Chondrocyte (in vitro differentiated cells): ENCODE measurements around the gene CFAP46. TPM values are rescaled to one million over a fixed set of nuclear protein-coding genes. Genes with fewer than 3 reads are reported as not detected.

ENCODE experiments used
- DNase-seq: peaks from one replicate; pipeline ENCODE4 v3.0.0; 2021; ENCODE audit warnings: mixed read lengths, low spot score
- H3K27ac Mint-ChIP-seq: one replicate; pipeline ENCODE4 v1.8.0; 2021; ENCODE audit warnings: mild to moderate bottlenecking, moderate library complexity, mixed read lengths; ENCODE audit not compliant: unreplicated experiment
- H3K27me3 Mint-ChIP-seq: 2 replicates; pipeline ENCODE4 v1.8.0; 2021; ENCODE audit warnings: low read depth, mixed read lengths
- H3K36me3 Mint-ChIP-seq: 2 replicates; pipeline ENCODE4 v1.8.0; 2021; ENCODE audit warnings: low read depth, mixed read lengths
- H3K4me1 Mint-ChIP-seq: 2 replicates; pipeline ENCODE4 v1.8.0; 2021; ENCODE audit warnings: low read depth, mild to moderate bottlenecking, mixed read lengths
- H3K4me3 Mint-ChIP-seq: one replicate; pipeline ENCODE4 v1.8.0; 2021; ENCODE audit warnings: mild to moderate bottlenecking, moderate library complexity, mixed read lengths; ENCODE audit not compliant: unreplicated experiment
- H3K9me3 Mint-ChIP-seq: 2 replicates; pipeline ENCODE4 v1.8.0; 2021; ENCODE audit warnings: low read depth, mixed read lengths
- total RNA-seq: library from RNA; stranded (reverse); gene quantifications from 3 replicates; pipeline ENCODE4 v1.2.1, GENCODE V29; 2021
- TF ChIP-seq, protein P1 (sequence below): fragments of 200-600 bp; sonication (generic); IDR thresholded peaks from 2 replicates; pipeline ENCODE4 v1.5.0; 2021; ENCODE audit warnings: antibody characterized with exemption, mild to moderate bottlenecking, moderate library complexity

Gene CFAP46
- total RNA-seq, 1 donor from 2014 or later = 0.92 TPM

DNA sequence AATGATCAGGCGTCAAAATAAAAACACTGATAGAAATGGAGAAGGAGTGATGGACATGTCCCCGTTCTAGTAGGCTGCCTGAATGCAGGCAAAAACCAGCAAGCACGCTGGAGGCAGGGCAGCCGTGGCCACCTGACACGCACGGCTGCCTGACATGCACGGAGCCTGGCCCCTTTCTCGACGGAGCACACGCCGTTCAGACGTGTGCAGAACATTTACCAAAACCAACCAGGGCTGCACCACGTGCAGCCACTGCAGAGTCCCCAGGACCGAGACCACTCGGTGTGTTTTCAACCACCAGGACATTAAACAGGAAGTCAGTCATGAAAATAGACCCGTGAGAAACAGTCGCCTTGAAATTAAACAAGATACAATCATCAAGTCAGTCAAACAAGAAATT lies 94.5 kb downstream of the CFAP46 start:
- H3K4me1 Mint-ChIP-seq = peaks cover 5% of the 10 kb centered on the region
- peaks cover 30% of the 10 kb centered on the region for H3K27me3 Mint-ChIP-seq
- H3K9me3 Mint-ChIP-seq = peaks cover 1% of the 10 kb centered on the region
- H3K27ac Mint-ChIP-seq = no peak overlapping the region
- TF ChIP-seq, protein P1, sequence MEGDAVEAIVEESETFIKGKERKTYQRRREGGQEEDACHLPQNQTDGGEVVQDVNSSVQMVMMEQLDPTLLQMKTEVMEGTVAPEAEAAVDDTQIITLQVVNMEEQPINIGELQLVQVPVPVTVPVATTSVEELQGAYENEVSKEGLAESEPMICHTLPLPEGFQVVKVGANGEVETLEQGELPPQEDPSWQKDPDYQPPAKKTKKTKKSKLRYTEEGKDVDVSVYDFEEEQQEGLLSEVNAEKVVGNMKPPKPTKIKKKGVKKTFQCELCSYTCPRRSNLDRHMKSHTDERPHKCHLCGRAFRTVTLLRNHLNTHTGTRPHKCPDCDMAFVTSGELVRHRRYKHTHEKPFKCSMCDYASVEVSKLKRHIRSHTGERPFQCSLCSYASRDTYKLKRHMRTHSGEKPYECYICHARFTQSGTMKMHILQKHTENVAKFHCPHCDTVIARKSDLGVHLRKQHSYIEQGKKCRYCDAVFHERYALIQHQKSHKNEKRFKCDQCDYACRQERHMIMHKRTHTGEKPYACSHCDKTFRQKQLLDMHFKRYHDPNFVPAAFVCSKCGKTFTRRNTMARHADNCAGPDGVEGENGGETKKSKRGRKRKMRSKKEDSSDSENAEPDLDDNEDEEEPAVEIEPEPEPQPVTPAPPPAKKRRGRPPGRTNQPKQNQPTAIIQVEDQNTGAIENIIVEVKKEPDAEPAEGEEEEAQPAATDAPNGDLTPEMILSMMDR = no peak
- no peak overlapping the region for H3K4me3 Mint-ChIP-seq
- no peaks in the 10 kb centered on the region for H3K36me3 Mint-ChIP-seq
- DNase-seq = no peak

- Mint-ChIP-seq H3K4me1 (peaks cover 5% of the 10 kb centered on the region), H3K27me3 (peaks cover 27% of the 10 kb centered on the region), H3K36me3 (peaks cover under 1% of the 10 kb centered on the region), H3K9me3 (peaks cover 6% of the 10 kb centered on the region), H3K27ac (no peak overlapping the region), H3K4me3 (no peak overlapping the region)
- no peak for DNase-seq
- TF ChIP-seq, protein P1 = no peak
Observed at GRCh38 chr10:132847416-132847777, 95.0 kb downstream of the CFAP46 start.

GRCh38 chr10:132846631-132847415 lies 95.5 kb downstream of the CFAP46 start:
- H3K4me1 Mint-ChIP-seq = peaks cover 5% of the 10 kb centered on the region
- TF ChIP-seq, protein P1 = no peak
- H3K27ac Mint-ChIP-seq = no peak overlapping the region
- H3K27me3 Mint-ChIP-seq = peaks cover 27% of the 10 kb centered on the region
- H3K9me3 Mint-ChIP-seq = peaks cover 11% of the 10 kb centered on the region
- H3K4me3 Mint-ChIP-seq = no peak overlapping the region
- H3K36me3 Mint-ChIP-seq = peaks cover 3% of the 10 kb centered on the region
- peak; percentile 84 for DNase-seq

- H3K27ac Mint-ChIP-seq = no peak overlapping the region
- peaks cover 12% of the 10 kb centered on the region for H3K9me3 Mint-ChIP-seq
- H3K36me3 Mint-ChIP-seq = peaks cover 3% of the 10 kb centered on the region
- peak; percentile 92 for DNase-seq
- TF ChIP-seq, protein P1 = no peak
- peaks cover 22% of the 10 kb centered on the region for H3K27me3 Mint-ChIP-seq
- peaks cover 5% of the 10 kb centered on the region for H3K4me1 Mint-ChIP-seq
- H3K4me3 Mint-ChIP-seq = no peak overlapping the region
Observed at GRCh38 chr10:132845780-132846595, 96.4 kb downstream of the CFAP46 start.

GRCh38 chr10:132845041-132845551 lies 97.3 kb downstream of the CFAP46 start:
- Mint-ChIP-seq H3K27ac (no peak overlapping the region), H3K36me3 (peaks cover 3% of the 10 kb centered on the region), H3K4me3 (no peak overlapping the region), H3K27me3 (peaks cover 30% of the 10 kb centered on the region), H3K4me1 (peaks cover 5% of the 10 kb centered on the region), H3K9me3 (peaks cover 12% of the 10 kb centered on the region)
- TF ChIP-seq, protein P1 = no peak
- DNase-seq = peak; percentile 75
